ENCODE measurements around the gene RAD50.
"Not testable (repeated sequence)": the region's sequence is repeated elsewhere in the genome, so short reads cannot be mapped to it uniquely, and the experiment has no call there.

The RAD50 gene

DNA sequence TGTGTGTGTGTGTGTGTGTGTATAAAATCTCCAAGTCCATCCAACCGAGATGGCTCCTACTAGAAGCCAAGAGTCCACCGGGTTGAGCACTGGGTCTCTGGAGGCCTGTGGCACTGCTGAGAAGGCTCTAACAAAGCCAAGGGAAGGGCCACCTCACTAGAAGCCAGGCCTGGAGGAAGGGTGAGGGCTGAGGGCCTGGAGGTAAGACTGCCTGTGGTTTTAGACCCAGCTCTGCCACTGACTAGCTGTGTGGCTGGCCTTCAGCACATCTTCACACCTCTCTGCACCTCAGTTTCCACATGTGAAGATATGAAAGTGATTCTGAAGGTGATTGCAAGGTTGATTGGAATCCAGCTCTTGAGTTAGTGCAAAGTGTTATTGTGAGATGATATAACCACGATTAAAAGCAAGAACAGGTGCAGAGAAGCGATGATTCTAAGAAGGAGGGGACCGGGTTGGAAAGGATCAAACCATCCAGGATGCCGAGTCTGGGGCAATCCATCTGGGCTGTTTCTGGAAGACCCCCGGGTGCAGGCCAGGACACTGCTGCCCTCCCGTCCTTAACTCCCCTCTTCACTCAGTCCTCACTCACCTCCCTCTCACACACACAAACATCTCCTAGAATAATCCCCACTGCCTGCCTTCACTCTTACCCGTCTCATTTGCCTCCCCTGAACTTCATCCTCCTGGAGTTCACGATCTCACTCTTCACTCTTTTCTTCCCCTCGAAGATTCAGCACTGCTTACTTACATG lies 119.3 kb downstream of the RAD50 start:
- no peak for DNase-seq (ENCODE audit: low read depth)

DNA sequence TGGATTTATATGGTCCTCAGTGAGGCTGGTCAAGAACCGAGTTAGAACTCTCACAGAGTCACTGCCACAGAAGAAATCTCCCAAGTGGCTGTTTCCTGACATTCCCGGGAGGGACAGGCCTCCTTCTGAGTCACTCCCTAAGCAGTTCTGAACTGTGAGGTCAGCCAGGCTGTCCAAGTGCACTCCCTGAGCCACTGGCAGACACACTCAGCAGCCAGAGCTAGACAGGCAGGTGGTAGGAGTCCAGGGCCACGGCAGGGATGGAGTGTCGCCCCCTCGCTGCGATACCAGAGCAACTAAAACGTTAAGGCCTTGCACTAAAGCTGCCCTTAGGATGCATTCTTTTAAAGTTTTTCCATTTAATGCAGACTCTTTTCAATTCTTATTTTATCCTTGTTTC lies 120.4 kb downstream of the RAD50 start:
- DNase-seq (ENCODE audit: low read depth) = no peak

DNA sequence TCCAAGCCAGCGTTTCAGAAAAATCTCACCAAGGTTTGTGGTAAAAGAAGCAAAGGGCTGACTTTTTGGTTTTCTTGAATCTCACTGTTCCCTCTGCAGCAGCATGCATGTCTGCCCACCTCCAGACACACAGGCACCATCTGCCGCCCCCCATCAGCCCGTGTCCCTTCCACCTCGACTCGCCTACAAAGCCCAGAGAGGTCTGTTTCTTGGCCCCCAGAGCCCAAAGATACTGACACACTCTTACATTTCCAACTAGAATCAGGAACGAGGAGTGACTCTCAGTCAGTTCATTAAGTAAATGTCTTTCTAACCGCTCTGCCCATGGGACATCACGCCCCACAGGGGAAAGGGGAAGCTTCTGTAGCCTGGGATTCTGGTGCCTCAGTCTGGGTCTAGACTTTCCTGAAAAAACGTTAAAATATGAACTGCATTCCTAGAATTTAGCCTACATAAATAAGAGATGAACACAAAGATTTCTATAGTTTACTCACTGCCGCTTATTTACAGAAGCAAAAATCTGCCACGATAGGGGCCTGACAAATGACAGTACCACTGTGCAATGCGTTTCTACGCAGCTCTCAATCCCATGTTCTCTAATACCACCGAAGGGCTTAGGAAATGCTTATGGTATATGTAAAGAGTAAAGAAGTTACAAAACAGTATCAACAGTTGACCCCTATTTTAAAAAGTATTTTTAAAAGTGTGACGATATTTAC lies 121.1 kb downstream of the RAD50 start:
- no peak for DNase-seq (ENCODE audit: low read depth)

DNA sequence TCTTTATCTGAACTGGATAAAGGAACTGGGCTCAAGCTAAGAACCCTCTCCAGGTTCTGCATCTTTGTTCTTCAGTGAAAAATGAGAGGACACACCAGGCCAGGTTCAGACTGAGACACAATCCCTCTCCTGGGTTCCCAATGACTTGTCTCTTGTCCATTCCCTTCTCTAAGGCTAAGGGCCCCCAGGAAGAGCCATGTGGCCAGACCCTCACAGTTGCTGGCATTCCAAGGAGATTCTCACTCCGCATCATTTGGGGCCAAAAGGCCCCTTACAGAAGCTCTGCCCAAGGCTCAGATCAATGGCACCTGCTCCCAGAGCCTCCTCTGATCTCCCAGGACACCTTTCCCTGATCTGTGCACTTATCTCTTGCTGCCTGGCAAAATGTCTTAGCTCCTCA lies 122.0 kb downstream of the RAD50 start:
- no peak for DNase-seq (ENCODE audit: low read depth)

DNA sequence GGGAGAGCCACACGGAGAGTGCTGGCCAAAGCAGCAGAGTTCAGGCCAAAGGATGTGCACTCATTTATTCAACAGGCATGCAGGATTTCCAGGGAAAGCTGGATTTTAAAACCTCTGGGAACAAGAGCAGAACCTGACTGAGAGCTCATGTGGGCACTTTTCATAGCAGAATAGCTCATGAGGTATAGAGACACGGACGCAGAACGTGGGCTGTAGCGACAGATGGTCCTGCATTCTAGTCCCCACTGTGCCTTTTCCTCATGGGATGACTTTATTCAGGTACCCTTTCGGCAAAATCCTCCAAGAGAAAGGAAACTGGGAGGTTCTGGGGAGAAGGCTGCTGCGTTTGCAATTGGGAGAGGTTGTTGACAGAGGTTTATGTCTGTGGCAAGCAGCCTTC lies 122.4 kb downstream of the RAD50 start:
- DNase-seq (ENCODE audit: low read depth) = no peak

DNA sequence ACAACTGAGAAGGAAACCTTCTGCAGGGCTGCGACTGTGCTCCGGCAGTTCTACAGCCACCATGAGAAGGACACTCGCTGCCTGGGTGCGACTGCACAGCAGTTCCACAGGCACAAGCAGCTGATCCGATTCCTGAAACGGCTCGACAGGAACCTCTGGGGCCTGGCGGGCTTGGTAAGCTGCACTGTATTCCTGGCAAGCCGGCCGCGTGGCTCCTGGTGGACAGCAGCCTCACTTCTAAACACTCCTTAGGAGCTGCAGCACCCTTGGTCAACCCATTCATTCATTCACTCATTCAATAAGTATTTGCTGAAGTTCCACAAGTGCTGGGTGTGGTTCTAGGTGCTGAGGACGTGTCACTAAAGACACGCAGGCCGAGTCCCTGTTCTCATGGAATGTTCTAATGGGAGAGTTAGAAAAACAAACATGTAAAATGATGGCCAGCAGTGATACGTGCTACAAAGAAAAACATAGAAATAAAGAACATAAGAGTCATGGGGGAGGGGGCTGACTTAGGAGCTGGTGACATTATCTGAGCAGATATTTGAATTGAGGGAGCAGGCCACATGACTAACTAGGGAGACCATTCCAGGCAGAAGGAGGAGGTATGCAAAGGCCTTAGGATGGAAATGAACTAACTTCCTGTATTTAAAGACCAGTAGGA lies 123.1 kb downstream of the RAD50 start:
- no peak for DNase-seq (ENCODE audit: low read depth)

DNA sequence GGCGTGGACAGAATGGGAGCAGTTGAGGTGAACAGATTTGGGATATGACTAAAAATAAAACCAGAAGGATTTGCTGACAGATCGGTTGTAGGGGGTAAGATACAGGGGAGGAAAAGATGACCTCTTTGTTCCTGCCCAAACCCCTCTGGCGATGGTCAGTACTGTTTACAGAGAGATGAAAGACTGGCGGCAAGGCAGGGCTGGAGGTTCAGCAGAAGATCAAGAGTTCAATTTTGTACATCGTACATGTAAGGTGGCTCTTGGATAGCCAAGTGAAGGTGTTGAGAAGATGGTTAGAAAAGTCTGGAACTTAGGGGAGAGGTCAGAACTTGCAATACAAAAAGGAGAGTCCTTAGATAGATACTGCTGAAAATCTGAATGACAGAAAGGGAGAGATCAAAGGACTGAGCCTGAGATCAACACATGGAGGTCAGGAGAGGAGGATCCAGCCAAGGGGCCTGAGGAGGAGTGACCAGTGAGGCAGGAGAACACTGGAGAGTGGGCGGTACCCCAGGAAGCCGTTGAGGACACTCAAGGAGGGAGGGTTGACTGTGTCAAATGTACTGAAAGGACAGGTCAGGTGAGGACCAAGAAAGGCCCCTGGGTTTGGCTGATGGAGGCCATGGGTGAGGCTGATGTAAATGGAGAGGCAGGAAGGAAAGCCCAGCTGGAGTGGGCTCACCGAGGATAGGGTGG lies 124.2 kb downstream of the RAD50 start:
- DNase-seq (ENCODE audit: low read depth) = no peak

DNA sequence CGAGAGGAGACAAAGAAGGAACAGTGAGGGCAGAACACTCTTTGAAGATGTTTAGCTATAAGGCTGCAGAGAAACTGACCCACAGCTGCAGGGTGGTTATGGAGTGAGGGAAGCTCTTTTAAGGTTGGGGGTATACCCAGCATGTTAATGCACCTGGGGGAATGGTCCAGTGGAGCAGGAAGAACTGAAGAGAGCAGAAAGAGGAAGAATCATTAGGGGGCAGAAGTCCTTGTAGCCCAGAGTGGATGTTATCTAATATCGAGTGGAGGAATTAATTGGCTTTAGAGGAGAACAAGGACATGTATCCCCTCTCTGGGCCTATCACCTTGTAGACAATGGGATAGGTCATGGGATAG lies 124.7 kb downstream of the RAD50 start:
- DNase-seq (ENCODE audit: low read depth) = no peak

DNA sequence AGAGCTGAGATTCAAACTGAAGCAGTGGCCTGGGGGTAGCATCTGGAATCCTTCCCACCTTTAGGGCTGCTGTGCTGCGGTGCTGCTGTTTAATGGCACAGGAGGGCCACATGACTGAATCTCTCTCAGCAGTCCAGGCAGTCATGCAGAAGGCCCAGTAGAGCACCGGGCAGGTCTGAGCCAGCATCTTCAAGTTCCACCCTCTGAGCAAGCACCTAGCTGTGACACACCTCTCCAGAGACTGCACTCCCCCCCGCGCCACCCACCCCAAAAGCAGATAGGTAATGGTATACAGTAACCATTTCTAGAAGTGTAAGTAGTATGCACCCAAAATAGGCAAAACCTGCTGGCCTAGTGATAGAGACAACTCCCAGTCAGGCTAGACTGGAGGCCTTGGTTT lies 125.2 kb downstream of the RAD50 start:
- DNase-seq (ENCODE audit: low read depth) = no peak

DNA sequence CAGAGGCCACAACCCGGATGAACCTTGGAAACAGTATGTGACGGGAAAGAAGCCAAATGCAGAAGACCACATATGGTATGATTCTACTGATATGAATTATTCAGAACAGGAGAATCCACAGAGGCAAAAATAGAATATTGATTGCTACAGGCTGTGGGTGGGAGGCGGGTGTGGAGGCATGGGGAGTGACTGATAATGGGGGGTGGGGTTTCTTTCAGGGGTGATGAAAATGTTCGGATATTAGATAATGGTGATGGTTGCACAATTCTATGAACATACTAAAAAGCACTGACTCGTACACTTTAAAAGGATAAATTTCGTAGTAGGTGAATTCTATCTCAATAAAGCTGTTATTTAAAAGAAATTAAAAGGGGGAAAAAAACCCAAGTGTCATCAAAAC lies 127.7 kb downstream of the RAD50 start:
- DNase-seq (ENCODE audit: low read depth) = no peak

DNA sequence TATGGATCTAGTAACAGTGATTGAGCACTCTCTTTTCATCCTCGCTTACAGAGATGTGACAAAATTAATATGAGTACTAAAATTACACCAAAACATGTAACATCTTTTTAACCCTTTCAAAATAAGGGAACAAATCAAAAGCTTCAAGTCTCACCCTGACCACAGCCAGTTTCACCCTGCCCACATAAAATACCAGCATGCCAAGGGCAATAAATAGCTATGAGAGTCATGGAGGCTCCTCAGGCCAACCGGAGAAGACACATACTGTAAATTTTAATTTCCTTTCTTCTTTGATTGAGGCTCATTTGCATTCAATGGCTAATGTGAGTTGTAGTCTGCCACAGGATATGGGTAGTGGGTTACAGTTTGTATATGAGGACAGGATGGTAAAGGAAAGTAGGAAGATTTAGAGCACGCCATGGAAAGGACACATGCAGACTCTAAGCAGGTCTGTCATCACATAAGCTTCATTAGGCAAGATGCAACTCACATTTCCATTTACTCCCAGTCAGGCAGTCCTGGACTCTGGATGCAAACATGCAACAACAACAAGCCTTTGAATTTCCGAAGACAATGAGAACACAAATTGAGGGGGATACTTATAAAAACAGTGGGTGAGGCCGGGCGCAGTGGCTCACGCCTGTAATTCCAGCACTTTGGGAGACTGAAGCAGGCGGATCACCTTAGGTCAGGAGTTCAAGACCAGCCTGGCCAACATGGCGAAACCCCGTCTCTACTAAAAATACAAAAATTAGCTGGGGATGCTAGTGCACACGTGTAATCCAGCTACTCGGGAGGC lies 128.3 kb downstream of the RAD50 start:
- no peak for DNase-seq (ENCODE audit: low read depth)

DNA sequence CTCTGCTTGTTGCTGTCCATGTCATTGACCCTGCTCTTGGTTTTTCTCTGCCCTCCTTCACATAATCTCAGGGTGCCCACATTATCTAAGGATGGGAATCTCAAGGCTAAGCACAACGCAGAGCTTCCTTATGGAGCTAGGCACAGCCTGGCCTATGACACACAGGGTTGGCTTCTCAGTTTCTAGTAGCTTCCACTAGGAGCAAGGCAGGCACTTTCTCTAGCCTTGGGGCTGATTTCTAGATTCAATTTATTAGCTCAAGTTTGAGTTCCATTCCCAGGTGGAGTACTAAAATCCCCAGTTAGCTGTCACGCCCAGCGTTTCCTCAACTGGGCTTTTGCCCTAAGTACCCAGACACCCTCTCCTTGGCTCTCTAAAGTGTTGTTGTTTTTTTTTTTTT lies 129.4 kb downstream of the RAD50 start:
- no peak for DNase-seq (ENCODE audit: low read depth)

DNA sequence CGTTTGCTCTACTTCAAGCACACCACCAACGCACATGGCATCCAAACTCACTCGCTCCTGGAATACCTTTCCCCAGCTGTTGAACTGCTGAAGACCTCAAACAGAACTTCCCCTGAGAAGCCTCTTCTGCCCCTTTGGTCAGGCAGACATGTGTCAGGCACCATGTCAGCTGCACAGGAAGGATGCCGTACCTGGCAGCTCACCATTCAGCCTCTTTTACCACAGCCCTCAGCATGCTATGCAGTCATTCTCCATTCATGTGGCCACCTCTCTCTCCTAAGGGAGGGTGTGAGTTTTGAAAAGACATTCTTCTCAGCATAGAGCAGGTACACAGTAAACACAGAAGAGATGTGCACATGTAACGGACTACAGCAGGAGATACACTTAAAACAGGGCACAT lies 131.2 kb downstream of the RAD50 start:
- no peak for DNase-seq (ENCODE audit: low read depth)

DNA sequence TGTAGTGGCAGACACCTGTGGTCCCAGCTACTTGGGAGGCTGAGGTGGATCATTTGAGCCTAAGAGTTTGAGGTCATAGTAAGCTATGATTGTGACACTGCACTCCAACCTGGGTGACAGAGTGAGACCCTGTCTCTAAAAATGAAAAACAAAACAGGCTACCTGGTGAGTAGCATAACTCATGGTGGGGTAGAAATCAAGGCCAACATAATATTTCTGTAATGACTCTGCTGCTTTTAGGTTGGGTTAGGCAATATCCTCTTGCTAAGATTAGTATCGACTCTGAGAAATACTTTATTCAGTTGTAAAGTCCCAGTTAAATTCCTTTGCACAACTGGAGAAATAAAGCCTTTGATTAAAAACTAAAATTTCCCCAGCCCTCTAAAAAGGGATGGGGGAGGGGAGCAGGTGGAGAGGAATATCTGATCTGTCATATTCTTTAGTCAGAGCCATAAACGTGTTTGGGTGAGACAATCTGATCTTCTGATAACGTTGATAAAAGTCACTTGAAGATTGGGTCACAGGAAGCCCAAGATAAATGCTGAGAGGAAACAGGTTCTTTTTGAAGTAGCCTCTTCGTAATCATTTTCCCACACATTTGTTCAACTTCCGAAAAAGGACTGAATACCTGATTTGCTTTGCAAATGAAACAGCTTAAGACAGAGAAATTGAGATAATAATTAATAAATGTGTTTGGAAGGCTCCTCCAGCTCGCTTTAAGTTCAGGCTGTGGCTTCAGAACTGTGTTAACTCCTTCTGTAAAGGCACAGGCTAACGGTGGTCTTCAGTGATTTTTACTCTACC lies 132.0 kb downstream of the RAD50 start:
- no peak for DNase-seq (ENCODE audit: low read depth)

DNA sequence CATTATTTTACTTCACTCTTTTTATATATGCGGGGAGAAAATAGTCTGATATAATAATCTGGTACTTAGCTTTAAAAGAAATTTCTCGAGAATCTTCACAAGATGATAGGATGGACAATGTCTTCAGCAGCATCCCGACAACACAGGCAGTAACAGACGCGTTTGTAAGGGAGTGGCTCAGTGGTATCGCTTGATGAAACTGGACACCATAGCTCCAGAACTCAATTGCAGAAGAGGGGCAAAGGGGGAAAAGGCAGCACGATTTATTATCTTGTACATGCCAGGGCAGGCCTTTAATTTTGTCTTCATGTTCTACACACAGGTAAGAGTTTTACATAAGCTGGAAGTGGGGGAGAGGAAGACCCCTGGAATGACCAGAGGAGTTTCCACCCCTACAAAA lies 132.7 kb downstream of the RAD50 start:
- DNase-seq (ENCODE audit: low read depth) = no peak

DNA sequence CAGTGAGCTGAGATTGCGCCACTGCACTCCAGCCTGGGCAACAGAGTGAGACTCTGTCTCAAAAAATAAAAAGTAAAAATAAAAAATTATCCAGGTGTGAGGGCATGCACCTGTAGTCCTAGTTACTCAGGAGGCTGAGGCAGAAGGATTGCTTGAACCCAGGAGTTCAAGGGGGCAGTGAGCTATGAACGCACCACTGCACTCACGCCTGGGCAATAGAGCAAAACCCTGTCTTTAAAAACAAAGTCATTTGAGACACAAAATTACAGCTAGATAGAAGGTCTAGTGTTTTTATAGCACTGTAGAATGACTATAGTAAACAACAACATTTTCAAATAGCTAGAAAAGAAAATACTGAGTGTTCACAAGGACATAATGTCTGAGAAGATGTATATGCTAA lies 133.4 kb downstream of the RAD50 start:
- no peak for DNase-seq (ENCODE audit: low read depth)

DNA sequence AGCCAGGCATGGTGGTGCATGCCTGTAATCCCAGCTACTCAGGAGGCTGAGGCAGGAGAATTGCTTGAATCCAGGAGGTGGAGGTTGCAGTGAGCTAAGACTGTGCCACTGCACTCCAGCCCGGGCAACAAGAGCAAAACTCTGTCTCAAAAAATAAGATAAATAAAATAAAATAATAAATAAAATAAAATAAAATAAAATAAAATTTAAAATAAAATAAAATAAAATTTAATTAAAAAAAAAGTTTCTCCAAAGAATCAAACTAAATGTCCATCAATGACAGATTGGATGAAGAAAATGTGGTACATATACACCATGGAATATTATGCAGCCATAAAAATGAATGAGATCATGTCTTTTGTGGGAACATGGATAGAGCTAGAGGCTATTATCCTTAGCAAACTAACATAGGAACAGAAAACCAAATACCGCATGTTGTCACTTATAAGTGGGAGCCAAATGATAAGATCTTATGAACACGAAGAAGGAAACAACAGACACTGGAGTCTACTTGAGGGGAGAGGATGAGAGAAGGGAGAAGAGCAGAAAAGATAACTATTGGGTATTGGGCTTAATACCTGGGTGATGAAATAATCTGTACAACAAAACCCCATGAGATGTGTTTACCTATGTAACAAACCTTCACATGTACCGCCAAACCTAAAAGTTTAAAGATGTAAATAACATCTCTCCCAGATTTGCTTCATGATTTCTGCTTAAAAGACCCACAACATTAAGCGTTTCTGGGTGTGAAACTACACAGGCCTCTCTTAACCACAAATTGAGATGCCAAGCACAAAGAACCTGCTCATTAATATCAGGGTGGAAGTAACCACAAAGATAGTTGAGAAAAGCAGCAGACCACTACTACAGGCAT lies 135.2 kb downstream of the RAD50 start:
- DNase-seq (ENCODE audit: low read depth) = not testable (repeated sequence)

DNA sequence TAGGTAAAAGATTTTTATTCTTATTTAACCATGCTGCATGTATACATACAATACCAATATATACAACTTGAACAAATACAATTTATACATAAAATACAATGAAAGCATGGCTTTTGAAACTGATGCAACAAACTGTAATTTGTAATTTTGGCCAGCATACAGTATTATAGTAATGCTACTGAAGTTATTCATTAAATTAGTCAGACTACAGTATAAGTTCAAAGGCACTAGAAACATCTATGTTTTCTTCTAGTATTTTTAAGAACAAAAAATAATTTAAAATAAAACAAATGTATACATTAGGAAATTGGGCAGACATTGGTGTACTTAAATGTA lies 135.8 kb downstream of the RAD50 start:
- DNase-seq (ENCODE audit: low read depth) = no peak
